ENCODE results near the gene DKKL1.

DNA sequence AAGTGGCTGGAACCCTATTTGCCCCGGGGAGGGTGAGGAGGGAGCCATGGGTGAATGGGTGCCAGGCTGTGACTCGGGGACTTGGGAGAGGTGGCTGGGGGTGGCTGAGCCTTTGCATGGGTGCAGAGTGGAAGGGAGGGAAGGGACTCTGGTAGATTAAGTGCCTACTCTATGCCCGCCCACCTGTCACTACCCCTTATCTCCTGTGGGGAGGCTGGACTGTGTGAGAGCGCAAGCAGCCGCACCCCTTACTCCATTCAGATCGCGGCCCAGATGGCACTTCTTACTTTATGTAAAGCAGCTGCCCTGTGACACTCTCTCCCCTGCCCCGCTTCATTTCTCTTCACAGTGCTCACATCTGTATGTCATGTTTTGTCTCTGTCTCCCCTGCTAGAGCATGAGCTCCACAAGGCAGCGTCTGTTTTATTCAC is 27.3 kb downstream of the DKKL1 start:
- TF ChIP-seq, protein P1, sequence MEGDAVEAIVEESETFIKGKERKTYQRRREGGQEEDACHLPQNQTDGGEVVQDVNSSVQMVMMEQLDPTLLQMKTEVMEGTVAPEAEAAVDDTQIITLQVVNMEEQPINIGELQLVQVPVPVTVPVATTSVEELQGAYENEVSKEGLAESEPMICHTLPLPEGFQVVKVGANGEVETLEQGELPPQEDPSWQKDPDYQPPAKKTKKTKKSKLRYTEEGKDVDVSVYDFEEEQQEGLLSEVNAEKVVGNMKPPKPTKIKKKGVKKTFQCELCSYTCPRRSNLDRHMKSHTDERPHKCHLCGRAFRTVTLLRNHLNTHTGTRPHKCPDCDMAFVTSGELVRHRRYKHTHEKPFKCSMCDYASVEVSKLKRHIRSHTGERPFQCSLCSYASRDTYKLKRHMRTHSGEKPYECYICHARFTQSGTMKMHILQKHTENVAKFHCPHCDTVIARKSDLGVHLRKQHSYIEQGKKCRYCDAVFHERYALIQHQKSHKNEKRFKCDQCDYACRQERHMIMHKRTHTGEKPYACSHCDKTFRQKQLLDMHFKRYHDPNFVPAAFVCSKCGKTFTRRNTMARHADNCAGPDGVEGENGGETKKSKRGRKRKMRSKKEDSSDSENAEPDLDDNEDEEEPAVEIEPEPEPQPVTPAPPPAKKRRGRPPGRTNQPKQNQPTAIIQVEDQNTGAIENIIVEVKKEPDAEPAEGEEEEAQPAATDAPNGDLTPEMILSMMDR (IDR thresholded peaks at IDR 0.05) = no peak
- TF ChIP-seq POLR2A (IDR thresholded peaks at IDR 0.05) (no peak), POLR2AphosphoS5 (IDR thresholded peaks at IDR 0.05) (no peak)
